HUES6 (cell line): ENCODE data around the gene ALDH4A1.
"Not testable (repeated sequence)": the region's sequence is repeated elsewhere in the genome, so short reads cannot be mapped to it uniquely, and the experiment has no call there.

Experiments
- H3K27ac ChIP-seq: 2 replicates; pipeline ENCODE4 v1.7.0; 2013; ENCODE audit warnings: low read depth, mild to moderate bottlenecking, low read length, inconsistent platforms
- H3K27me3 ChIP-seq: 2 replicates; pipeline ENCODE4 v1.6.1; 2013; ENCODE audit warnings: low read length; ENCODE audit not compliant: control insufficient read depth, insufficient read depth
- H3K36me3 ChIP-seq: 2 replicates; pipeline ENCODE4 v1.6.1; 2013; ENCODE audit warnings: low read length; ENCODE audit not compliant: control insufficient read depth, insufficient read depth
- H3K4me1 ChIP-seq: 2 replicates; pipeline ENCODE4 v1.6.1; 2013; ENCODE audit warnings: low read length; ENCODE audit not compliant: control insufficient read depth, insufficient read depth
- H3K4me3 ChIP-seq: 2 replicates; pipeline ENCODE4 v1.5.1; 2013; ENCODE audit warnings: low read depth, low read length
- H3K9ac ChIP-seq: one replicate; pipeline ENCODE4 v1.6.1; 2013; ENCODE audit warnings: mild to moderate bottlenecking, low read length
- H3K9me3 ChIP-seq: 2 replicates; pipeline ENCODE4 v1.6.1; 2013; ENCODE audit warnings: low read depth, low read length; ENCODE audit not compliant: control insufficient read depth, insufficient read depth

Gene ALDH4A1

DNA sequence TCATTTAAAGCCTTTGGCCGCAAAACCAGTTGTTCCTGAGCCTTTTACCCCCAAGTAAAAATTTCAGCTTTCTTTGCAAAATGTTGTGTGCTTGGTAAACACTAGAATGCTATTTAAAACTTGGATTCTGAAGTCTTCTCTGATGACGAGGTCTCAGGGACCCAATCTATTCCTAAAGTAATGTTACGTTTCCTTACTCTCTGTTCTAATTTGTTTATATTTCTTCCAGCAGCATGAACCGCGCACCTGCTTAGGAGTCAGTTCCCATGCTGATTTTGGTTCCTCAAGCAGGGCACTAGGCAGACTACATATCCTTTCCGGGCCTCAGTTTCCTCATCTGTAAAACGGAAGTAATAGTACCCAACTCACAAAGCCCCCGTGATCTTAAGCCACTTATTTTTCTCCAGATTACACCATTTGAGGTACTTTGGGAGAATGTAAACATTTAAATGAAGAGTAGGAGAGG lies 969 bp upstream of the ALDH4A1 start:
- Histone ChIP-seq H3K4me3 (peak overlapping the region; percentile 98), H3K36me3 (no peaks in the 10 kb centered on the region), H3K9ac (peak overlapping the region; percentile 92), H3K4me1 (peaks cover 17% of the 10 kb centered on the region), H3K27ac (peak overlapping the region; percentile 96; the same call in 1 of the 2 replicates), H3K9me3 (no peaks in the 10 kb centered on the region), H3K27me3 (peaks cover 8% of the 10 kb centered on the region; the same call in 1 of the 2 replicates)

- peaks cover 4% of the 10 kb centered on the region; the same call in 1 of the 2 replicates for H3K36me3 ChIP-seq
- H3K9me3 ChIP-seq = no peaks in the 10 kb centered on the region
- peaks cover 11% of the 10 kb centered on the region for H3K4me1 ChIP-seq
- H3K27ac ChIP-seq = peak overlapping the region; percentile 96; the same call in 1 of the 2 replicates
- peaks cover 8% of the 10 kb centered on the region; the same call in 1 of the 2 replicates for H3K27me3 ChIP-seq
- peak overlapping the region; percentile 92 for H3K9ac ChIP-seq
- H3K4me3 ChIP-seq = peak overlapping the region; percentile 98
Measured at GRCh38 chr1:18901952-18902522, 318 bp downstream of the ALDH4A1 start.

GRCh38 chr1:18901147-18901951 lies 1.0 kb downstream of the ALDH4A1 start:
- H3K9ac ChIP-seq = no peak overlapping the region
- peaks cover 10% of the 10 kb centered on the region for H3K4me1 ChIP-seq

DNA sequence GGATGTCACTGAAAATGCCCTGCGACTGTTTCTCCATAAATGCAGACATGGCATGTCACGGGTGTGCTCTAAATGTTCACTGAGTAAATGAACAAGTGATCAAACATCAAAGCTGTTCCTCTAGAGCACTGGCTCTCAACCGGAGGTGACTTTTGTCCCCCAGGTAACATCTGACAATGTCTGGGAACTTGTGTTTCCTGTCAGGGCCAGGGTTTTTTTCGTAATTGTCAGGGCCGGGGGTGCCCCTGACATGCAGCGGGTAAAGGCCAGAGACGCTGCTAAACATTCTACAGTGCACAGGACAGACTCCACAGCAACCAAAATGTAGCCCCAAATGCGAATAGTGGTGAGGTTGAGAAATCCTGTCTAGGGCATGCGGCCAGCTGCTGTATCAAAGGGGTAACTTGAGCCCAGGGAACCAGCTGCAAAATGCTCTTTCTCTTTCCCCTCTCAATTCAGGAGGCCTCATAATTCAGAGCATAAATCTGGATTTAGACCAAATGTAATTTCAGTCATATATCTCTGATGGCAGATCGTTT lies 2.0 kb downstream of the ALDH4A1 start:
- Histone ChIP-seq H3K4me1 (peaks cover 10% of the 10 kb centered on the region), H3K27me3 (peaks cover 8% of the 10 kb centered on the region; the same call in 1 of the 2 replicates), H3K9me3 (no peaks in the 10 kb centered on the region), H3K9ac (no peak overlapping the region), H3K27ac (no peak overlapping the region), H3K36me3 (peaks cover 4% of the 10 kb centered on the region; the same call in 1 of the 2 replicates), H3K4me3 (no peak overlapping the region)

More at GRCh38 chr1:18901147-18901951, 1.0 kb downstream of the ALDH4A1 start:
- H3K27me3 ChIP-seq = peaks cover 8% of the 10 kb centered on the region; the same call in 1 of the 2 replicates
- peaks cover 4% of the 10 kb centered on the region; the same call in 1 of the 2 replicates for H3K36me3 ChIP-seq
- no peak overlapping the region for H3K27ac ChIP-seq
- peak overlapping the region; percentile 98 for H3K4me3 ChIP-seq
- no peaks in the 10 kb centered on the region for H3K9me3 ChIP-seq

DNA sequence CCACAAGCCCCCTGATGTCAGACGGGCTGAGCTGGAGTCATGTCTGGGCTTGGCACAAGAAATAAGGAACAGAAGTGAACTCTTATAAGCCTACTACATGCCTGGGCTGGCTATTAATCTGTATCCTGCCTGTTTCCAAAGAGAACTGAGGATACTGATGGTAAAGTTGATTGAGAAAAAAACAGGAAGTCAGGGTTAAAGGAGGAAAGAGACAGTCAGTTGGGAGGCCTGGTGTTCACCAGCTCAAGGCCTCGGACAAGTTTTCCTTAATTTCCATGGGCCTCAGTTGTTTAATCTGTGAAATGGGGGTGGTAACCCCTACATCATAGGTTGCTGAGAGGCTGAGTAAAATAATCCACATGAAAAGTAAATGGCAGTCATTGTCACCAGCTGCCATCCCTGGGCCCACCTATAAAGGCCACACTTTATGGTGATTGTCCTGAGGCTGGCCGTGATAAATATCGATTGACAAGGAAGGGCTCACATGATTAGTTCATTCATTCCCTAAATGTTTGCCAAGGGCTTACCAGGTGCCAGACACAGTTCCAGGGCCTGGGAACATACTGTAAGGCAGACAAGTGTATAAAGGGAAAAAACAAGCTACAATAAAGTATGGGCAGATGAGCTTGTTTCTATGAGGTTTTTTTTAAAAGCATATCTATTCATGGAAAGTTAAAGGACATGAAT lies 2.8 kb downstream of the ALDH4A1 start:
- Histone ChIP-seq H3K9ac (no peak overlapping the region), H3K4me1 (peaks cover 10% of the 10 kb centered on the region)

GRCh38 chr1:18898567-18898966 lies 3.8 kb downstream of the ALDH4A1 start:
- H3K9me3 ChIP-seq = no peaks in the 10 kb centered on the region
- peaks cover 8% of the 10 kb centered on the region; the same call in 1 of the 2 replicates for H3K27me3 ChIP-seq
- H3K9ac ChIP-seq = no peak overlapping the region
- no peak overlapping the region for H3K4me3 ChIP-seq
- H3K4me1 ChIP-seq = peaks cover 10% of the 10 kb centered on the region
- H3K36me3 ChIP-seq = peaks cover 4% of the 10 kb centered on the region; the same call in 1 of the 2 replicates
- H3K27ac ChIP-seq = no peak overlapping the region

More for the DNA sequence above, 2.8 kb downstream of the ALDH4A1 start:
- no peak overlapping the region for H3K27ac ChIP-seq
- H3K9me3 ChIP-seq = no peaks in the 10 kb centered on the region
- H3K27me3 ChIP-seq = peaks cover 8% of the 10 kb centered on the region; the same call in 1 of the 2 replicates
- H3K4me3 ChIP-seq = no peak overlapping the region
- peaks cover 4% of the 10 kb centered on the region; the same call in 1 of the 2 replicates for H3K36me3 ChIP-seq

- Histone ChIP-seq H3K9ac (no peak overlapping the region), H3K4me3 (no peak overlapping the region), H3K27me3 (no peaks in the 10 kb centered on the region), H3K9me3 (no peaks in the 10 kb centered on the region), H3K36me3 (peaks cover 4% of the 10 kb centered on the region; the same call in 1 of the 2 replicates), H3K27ac (no peak overlapping the region), H3K4me1 (no peaks in the 10 kb centered on the region)
Measured at GRCh38 chr1:18895317-18895716, 7.0 kb downstream of the ALDH4A1 start.

DNA sequence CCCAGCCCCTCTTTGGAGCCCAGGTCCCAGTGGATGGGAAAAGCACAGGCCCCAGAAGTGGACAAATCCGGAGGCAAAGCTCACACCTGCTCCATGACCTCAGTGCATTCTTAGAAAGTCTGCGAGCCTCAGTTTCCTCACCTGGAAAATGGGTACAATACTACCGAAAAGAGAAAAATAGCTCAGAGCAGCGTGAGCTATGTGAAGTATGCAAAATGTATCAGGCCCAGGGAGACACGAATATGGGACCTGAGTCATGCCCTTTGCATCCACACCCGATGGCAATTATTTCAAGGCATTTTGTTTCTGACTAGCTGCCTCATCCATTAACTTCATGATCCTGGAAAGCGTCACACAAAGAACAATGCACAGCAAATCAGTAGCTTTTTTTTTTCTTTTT lies 9.2 kb downstream of the ALDH4A1 start:
- Histone ChIP-seq H3K4me1 (no peaks in the 10 kb centered on the region), H3K9ac (no peak overlapping the region), H3K4me3 (no peak overlapping the region), H3K27me3 (no peaks in the 10 kb centered on the region), H3K36me3 (peaks cover 6% of the 10 kb centered on the region; the same call in 1 of the 2 replicates), H3K27ac (no peak overlapping the region), H3K9me3 (no peaks in the 10 kb centered on the region)

GRCh38 chr1:18891858-18892257 lies 10.5 kb downstream of the ALDH4A1 start:
- not testable (repeated sequence) for H3K27me3 ChIP-seq, H3K9me3 ChIP-seq, H3K4me3 ChIP-seq

DNA sequence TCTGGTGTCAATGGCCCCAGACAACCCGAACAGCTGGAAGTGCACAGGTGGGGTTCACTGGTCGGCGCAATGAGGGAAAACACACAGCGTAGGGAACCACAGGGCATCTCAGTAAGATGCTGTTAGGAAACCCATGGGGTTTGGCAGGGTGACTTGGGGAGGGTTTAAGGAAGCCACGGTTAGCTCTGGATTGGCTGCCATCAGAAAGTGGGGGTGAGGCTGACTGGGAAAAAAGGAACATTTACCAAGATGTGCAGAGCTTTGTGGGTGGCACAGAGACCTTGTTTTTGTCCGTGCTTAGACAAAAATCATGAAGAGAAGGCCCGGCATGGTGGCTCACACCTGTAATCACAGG lies 11.0 kb downstream of the ALDH4A1 start:
- H3K27ac ChIP-seq = no peak overlapping the region
- H3K4me1 ChIP-seq = no peaks in the 10 kb centered on the region
- H3K27me3 ChIP-seq = no peaks in the 10 kb centered on the region
- peaks cover 5% of the 10 kb centered on the region; the same call in 1 of the 2 replicates for H3K36me3 ChIP-seq
- H3K9me3 ChIP-seq = no peaks in the 10 kb centered on the region
- no peak overlapping the region for H3K4me3 ChIP-seq
- no peak overlapping the region for H3K9ac ChIP-seq

More at GRCh38 chr1:18891858-18892257, 10.5 kb downstream of the ALDH4A1 start:
- H3K27ac ChIP-seq, H3K9ac ChIP-seq, H3K36me3 ChIP-seq, H3K4me1 ChIP-seq: not testable (repeated sequence)
